GM10248 (cell line): ENCODE data around the gene MILR1.

ENCODE experiments used
- CTCF ChIA-PET: fragments of 300-600 bp; sonication (Branson Sonifier 250); formaldehyde crosslinking; extraction: SDS; loops from one replicate; lab custom pipeline; 2021; ENCODE audit warnings: antibody characterized with exemption; lab: Yijun Ruan, JAX
- POLR2A ChIA-PET: fragments of 350-650 bp; sonication (Branson Sonifier 250); formaldehyde crosslinking; extraction: SDS; loops from one replicate; lab custom pipeline; 2020; ENCODE audit warnings: antibody characterized with exemption; lab: Yijun Ruan, JAX
- DNase-seq: peaks from one replicate; pipeline ENCODE4 v3.0.0; 2012; ENCODE audit errors: extremely low spot score
- TF ChIP-seq, protein P1 (sequence below): IDR thresholded peaks from 2 replicates; pipeline ENCODE4 v1.5.1; 2012; ENCODE audit warnings: mild to moderate bottlenecking, low read depth; ENCODE audit errors: extremely low read depth, missing control alignments, control extremely low read depth

Gene MILR1

DNA sequence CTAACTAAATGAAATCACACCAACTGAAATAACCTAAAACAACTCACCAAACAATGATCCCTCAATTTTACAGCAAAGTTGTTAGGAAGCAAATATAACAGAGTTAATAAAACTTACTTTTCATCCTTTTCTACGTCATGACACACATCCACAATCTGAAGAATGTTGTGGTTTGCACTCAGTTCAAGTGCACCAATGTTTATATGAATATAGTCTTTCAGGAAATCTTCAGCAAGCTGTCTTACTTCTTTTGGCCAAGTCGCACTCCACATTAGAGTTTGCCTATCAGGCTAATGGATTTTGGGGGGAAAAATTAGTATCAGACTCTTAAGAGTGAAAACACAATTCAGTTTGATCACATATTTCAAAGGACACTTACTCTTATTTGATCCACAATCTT is 53.9 kb downstream of the MILR1 start:
- ChIA-PET CTCF (interaction anchor here (1.2 kb wide), 1 partner anchor 146 kb away, joined by 4 read pairs; no protein-coding TSS in a partner anchor), POLR2A (no interaction called here)
- no peak for DNase-seq
- TF ChIP-seq, protein P1, sequence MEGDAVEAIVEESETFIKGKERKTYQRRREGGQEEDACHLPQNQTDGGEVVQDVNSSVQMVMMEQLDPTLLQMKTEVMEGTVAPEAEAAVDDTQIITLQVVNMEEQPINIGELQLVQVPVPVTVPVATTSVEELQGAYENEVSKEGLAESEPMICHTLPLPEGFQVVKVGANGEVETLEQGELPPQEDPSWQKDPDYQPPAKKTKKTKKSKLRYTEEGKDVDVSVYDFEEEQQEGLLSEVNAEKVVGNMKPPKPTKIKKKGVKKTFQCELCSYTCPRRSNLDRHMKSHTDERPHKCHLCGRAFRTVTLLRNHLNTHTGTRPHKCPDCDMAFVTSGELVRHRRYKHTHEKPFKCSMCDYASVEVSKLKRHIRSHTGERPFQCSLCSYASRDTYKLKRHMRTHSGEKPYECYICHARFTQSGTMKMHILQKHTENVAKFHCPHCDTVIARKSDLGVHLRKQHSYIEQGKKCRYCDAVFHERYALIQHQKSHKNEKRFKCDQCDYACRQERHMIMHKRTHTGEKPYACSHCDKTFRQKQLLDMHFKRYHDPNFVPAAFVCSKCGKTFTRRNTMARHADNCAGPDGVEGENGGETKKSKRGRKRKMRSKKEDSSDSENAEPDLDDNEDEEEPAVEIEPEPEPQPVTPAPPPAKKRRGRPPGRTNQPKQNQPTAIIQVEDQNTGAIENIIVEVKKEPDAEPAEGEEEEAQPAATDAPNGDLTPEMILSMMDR = no peak

DNA sequence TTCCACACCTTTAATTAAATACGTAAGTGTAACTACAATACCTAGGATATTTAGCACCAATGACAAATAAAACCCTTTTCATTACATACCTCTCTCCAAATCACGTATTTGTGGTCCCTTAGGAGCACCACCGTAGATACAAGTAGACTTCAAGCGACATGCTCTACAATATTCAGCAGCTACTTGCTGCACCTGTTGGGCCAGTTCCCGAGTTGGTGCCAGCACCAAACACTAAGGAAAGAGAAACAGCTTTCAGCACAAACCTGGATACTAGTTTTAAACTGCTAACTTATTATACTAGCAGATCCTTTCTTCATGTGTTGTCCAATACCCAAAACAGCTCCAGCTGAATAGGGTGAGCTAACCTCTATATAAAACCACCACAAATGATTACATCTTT is 54.4 kb downstream of the MILR1 start:
- DNase-seq = no peak
- ChIA-PET CTCF (no interaction called here), POLR2A (interaction anchor here (0.7 to 0.9 kb wide), 2 partner anchors 14 to 96 kb away, joined by 3 read pairs; no protein-coding TSS in a partner anchor)
- TF ChIP-seq, protein P1 = no peak

DNA sequence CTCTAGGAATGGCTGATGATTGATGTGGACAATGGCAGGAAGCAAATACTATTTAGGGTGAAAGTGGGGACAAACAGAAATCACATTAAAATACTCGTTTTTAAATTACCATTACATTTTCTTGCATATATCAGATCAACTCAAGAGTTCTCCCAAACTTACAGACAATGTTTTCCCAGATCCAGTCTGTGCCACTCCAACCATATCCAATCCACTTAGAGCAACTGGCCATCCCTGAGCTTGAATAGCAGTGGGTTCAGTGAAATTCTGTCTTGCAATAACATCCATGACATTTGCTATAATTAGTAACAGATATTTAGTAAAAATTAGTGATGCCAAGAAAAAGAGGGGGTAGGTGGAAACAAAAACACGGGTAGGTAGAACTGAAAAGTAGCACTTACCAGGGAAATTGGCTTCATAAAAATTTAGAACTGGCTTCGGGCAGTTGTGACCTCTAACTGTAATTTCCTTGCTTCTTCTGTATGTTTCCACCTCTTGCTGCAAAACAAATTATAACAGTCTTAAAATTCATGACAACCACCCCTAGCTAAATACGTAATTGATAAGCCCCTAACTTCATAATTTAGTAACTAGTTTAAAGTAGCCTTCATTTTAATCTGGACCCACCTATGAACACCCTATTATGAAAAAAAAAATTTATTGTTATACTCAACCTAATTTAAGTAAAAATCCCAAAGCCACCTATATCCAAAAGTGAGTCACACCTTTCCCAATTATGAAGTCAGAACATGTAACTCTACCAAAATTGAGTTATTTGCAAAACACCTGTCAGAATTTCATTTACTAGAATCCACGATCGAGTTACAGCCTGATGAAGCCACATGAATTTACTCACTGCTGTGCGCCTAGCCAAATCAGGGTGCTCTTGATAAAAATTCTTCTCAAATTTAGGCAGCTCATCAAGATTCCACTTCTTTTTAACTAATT is 55.2 kb downstream of the MILR1 start:
- no peak for DNase-seq
- ChIA-PET POLR2A (interaction anchor here (0.7 to 4.0 kb wide), 6 partner anchors 7 to 96 kb away, joined by 3 to 89 read pairs (median 3); partner anchors contain the start of gene POLG2), CTCF (interaction anchor here (1.8 kb wide), 1 partner anchor 7 kb away, joined by 6 read pairs; the partner anchor contains the start of gene POLG2)
- TF ChIP-seq, protein P1 = no peak

DNA sequence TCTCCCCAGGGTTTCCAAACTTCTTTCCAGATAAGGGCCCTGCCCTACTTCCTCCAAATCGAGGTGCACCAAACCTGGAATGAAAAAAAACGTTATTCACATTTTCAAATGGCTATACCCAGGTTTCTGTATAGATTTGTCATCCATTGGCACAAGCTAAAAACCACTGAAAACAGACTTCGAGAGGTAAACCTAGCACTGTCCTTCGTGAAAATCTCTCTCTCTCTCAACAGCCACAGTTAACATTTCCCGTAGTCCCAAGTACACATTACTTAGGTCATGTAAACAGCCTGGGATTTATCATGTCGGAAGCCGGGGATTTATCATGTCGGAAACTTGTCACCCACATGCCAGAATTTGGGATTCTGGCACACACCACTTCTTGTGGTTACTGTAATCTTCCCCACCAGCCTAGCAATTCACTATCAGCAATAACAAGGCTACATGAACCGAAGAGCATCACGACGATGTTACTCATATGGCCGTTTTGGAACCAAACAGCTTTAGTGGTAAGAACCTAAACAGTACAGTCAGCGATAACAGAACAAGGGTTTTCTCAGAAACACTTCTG is 55.9 kb downstream of the MILR1 start:
- CTCF ChIA-PET = interaction anchor here (0.9 to 1.8 kb wide), 2 partner anchors 8 to 85 kb away, joined by 3 to 6 read pairs; partner anchors contain the start of gene POLG2
- POLR2A ChIA-PET = interaction anchor here (0.8 to 4.0 kb wide), 11 partner anchors 8 to 131 kb away, joined by 3 to 89 read pairs (median 3); partner anchors contain the start of gene POLG2
- TF ChIP-seq, protein P1 = no peak
- no peak for DNase-seq

DNA sequence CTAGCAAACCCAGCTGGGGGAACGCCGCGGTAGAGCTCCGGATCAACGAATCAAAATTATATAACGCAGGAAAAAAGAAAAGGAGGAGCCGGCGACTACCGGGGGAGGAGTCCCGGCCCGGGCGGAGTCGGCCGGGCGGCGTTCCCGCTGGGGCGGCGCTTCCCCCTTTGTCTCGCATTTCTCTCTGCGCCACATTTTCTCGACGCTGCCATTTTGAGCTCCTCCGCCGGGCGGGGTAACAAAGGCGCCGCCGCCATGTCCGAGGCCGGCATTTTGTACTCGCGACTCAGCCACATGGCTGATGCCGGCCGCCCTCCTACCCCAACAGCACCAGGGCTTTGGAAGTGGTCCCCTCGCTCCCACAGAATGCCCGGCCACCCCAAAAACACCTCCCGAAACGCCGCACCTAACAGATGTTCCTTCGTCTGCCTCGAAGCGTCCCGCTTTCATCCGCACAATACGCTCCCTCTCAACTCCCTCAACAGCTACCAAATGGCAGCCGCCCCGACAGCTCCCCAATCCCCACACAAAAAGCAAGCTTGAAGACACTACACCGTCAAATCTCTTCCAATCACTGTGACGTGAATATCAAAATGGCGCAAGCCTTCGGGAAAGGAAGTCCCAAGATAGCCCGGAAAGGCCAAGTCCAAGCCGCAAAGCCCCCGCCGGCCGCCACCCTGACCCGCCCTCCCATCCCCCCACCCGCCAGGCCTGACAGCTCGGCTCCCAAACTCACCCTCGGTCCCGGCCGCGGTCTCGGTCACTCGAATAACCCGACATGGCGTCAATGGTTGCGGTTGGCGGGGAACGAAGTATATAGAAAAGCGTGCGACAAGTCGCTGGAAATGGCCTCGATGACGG is 56.7 kb downstream of the MILR1 start:
- ChIA-PET POLR2A (interaction anchor here (0.7 to 4.0 kb wide), 14 partner anchors 9 to 208 kb away, joined by 3 to 89 read pairs (median 3); partner anchors contain the start of gene POLG2), CTCF (interaction anchor here (0.9 to 1.8 kb wide), 3 partner anchors 9 to 85 kb away, joined by 3 to 6 read pairs (median 4); partner anchors contain the start of gene POLG2)
- DNase-seq = peak; percentile 84
- TF ChIP-seq, protein P1 = no peak

DNA sequence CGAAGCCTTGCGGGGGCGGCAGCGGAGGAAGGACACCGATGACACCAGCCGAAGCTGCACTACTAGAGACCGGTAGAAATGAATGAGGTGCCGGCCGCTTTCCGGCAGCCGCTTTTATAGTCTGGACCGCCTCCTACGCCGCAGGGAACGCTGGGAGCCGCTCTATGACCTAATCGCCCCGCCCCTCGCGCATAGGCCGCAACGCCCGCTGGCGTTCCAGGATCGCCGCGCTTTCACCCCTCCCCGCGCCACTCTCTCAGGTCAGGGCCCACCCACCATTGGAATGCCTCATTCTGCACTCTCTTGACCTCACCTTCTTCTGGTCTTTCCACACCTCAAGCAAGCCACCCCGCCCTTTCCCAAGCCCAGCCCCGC is 57.3 kb downstream of the MILR1 start, which contains the start of gene DDX5:
DDX5 (minus strand) TSS at position 89 of the 375 bp plus-strand sequence. CDS start 170 bp downstream, outside the sequence.
- ChIA-PET POLR2A (interaction anchor here (0.7 to 4.0 kb wide), 12 partner anchors 9 to 447 kb away, joined by 3 to 89 read pairs (median 4); partner anchors contain the start of gene POLG2), CTCF (interaction anchor here (1.0 to 1.9 kb wide), 5 partner anchors 9 to 143 kb away, joined by 3 to 9 read pairs (median 4); partner anchors contain the start of gene POLG2)
- TF ChIP-seq, protein P1 = no peak
- peak; percentile 96 for DNase-seq
